22Rv1 (cell line): ENCODE data around the gene NCKAP1.
"Not testable (repeated sequence)": the region's sequence is repeated elsewhere in the genome, so short reads cannot be mapped to it uniquely, and the experiment has no call there.

Experiments used
- CTCF ChIP-seq: fragments of 450-650 bp; IDR thresholded peaks from 2 replicates; pipeline ENCODE4 v1.5.1; 2017; ENCODE audit warnings: mild to moderate bottlenecking
- ZFX ChIP-seq: fragments of 450-650 bp; IDR thresholded peaks from 2 replicates; pipeline ENCODE4 v1.6.1; 2017; ENCODE audit warnings: antibody characterized with exemption, borderline replicate concordance

GRCh38 chr2:182981475-182981874 lies 56.8 kb downstream of the NCKAP1 start:
- TF ChIP-seq ZFX, CTCF: not testable (repeated sequence)
